DOHH2 (cell line): ENCODE data around the gene DMTF1.

Experiments
- H3F3A ChIP-seq: fragments of 200-600 bp; sonication (generic), shearing (Covaris generic); 2 replicates; pipeline ENCODE4 v1.6.0; 2016; ENCODE audit warnings: antibody characterized with exemption, mild to moderate bottlenecking; ENCODE audit not compliant: control insufficient read depth, insufficient read depth
- H3K27ac ChIP-seq: fragments of 200-600 bp; sonication (generic); 2 replicates; pipeline ENCODE4 v1.5.1; 2014; ENCODE audit warnings: low read depth, mild to moderate bottlenecking, low read length, moderate library complexity
- H3K27me3 ChIP-seq: fragments of 200-600 bp; sonication (generic); 2 replicates; pipeline ENCODE4 v1.6.1; 2014; ENCODE audit warnings: mild to moderate bottlenecking, low read length, mixed read lengths; ENCODE audit not compliant: control insufficient read depth
- H3K36me3 ChIP-seq: fragments of 200-600 bp; sonication (generic); 2 replicates; pipeline ENCODE4 v1.6.1; 2014; ENCODE audit warnings: mild to moderate bottlenecking, low read length, moderate library complexity, mixed read lengths; ENCODE audit not compliant: control insufficient read depth
- H3K4me1 ChIP-seq: fragments of 200-600 bp; sonication (generic); 2 replicates; pipeline ENCODE4 v1.6.1; 2014; ENCODE audit warnings: mild to moderate bottlenecking, low read length, mixed read lengths; ENCODE audit not compliant: control insufficient read depth
- H3K4me2 ChIP-seq: fragments of 200-600 bp; sonication (generic); 2 replicates; pipeline ENCODE4 v1.6.0; 2014; ENCODE audit warnings: mild to moderate bottlenecking, low read length, moderate library complexity
- H3K4me3 ChIP-seq: fragments of 200-600 bp; sonication (generic); 2 replicates; pipeline ENCODE4 v1.5.1; 2014; ENCODE audit warnings: mild to moderate bottlenecking, low read length, mixed read lengths
- H3K79me2 ChIP-seq: fragments of 200-600 bp; sonication (generic); 2 replicates; pipeline ENCODE4 v1.6.1; 2014; ENCODE audit warnings: mild to moderate bottlenecking, low read length, mixed read lengths; ENCODE audit not compliant: control insufficient read depth
- H3K9me2 ChIP-seq: fragments of 200-600 bp; sonication (generic); replicated peaks from 2 replicates; pipeline ENCODE4 v1.6.1; 2014; ENCODE audit warnings: mild to moderate bottlenecking, low read length, mixed read lengths; ENCODE audit not compliant: control insufficient read depth
- H3K9me3 ChIP-seq: fragments of 200-600 bp; sonication (generic); 2 replicates; pipeline ENCODE4 v1.6.1; 2014; ENCODE audit warnings: antibody characterized with exemption, low read length, mixed read lengths; ENCODE audit not compliant: control insufficient read depth, insufficient read depth
- H4K20me1 ChIP-seq: fragments of 200-600 bp; sonication (generic); 2 replicates; pipeline ENCODE4 v1.6.0; 2014; ENCODE audit warnings: low read depth, mild to moderate bottlenecking, antibody characterized with exemption, low read length, moderate library complexity; ENCODE audit not compliant: control insufficient read depth, insufficient read depth
- EZH2phosphoT487 ChIP-seq: fragments of 200-600 bp; sonication (generic); IDR thresholded peaks from 2 replicates; pipeline ENCODE4 v1.6.1; 2017; ENCODE audit warnings: borderline replicate concordance, mild to moderate bottlenecking, antibody characterized with exemption, low read length, moderate library complexity, mixed read lengths
- TF ChIP-seq, protein P1 (sequence below): fragments of 200-600 bp; sonication (generic); IDR thresholded peaks from one replicate; pipeline ENCODE4 v1.5.1; 2014; ENCODE audit warnings: antibody characterized with exemption, mild to moderate bottlenecking, low read depth, low read length; ENCODE audit not compliant: poor library complexity, severe bottlenecking

The DMTF1 gene

DNA sequence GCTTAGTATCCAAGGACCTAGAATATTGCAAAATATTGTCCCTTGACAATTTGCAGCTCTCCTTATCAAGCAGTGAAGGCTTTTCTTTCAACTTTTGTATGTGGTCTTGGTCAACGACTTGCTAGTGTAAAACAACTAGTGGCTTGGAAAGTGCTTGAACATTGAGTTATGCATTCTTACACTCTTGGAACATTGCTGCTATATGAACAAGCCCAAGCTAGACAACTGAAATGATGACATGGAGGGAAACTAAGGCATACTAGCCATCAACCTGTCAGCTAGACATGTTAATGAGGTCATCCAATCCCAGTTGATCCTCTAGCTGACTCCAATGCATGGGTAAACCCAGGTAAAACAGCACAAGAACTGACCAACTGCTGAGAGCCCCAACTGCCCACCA, 12.7 kb upstream of the DMTF1 start:
- Histone ChIP-seq H3K27me3 (no peaks in the 10 kb centered on the region), H3K9me2 (no peaks in the 10 kb centered on the region), H3K27ac (no peak overlapping the region), H3K4me1 (peaks cover 25% of the 10 kb centered on the region), H3F3A (peaks cover 3% of the 10 kb centered on the region; the same call in 1 of the 2 replicates), H3K79me2 (no peaks in the 10 kb centered on the region), H4K20me1 (no peaks in the 10 kb centered on the region), H3K36me3 (0 out of 2 replicates have a peak, but pooled peaks cover 3% of the 10 kb centered on the region), H3K9me3 (no peaks in the 10 kb centered on the region), H3K4me2 (no peak overlapping the region), H3K4me3 (no peak overlapping the region)
- TF ChIP-seq EZH2phosphoT487 = no peak

DNA sequence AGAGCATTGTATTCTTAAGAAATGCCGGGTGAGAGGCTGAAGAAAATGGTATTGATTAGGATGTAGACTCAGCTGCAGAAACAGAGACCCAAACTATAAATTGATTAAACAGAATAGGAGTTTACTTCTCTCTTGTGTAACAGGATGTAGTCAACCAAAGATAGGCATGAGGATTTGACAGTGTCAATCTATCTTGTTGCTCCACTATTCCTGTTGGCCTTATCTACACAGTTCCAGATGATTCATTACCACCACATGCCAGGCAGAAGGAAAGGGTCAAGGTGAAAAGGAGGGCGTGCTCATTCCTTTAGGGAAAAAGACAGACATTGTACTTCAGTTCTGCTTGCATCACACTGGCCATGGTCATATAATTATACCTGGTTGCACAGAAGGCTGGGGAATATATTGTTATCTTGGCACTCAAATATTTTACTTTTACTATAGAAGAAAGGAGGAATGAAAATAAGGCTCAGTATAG, 11.9 kb upstream of the DMTF1 start:
- TF ChIP-seq, protein P1, sequence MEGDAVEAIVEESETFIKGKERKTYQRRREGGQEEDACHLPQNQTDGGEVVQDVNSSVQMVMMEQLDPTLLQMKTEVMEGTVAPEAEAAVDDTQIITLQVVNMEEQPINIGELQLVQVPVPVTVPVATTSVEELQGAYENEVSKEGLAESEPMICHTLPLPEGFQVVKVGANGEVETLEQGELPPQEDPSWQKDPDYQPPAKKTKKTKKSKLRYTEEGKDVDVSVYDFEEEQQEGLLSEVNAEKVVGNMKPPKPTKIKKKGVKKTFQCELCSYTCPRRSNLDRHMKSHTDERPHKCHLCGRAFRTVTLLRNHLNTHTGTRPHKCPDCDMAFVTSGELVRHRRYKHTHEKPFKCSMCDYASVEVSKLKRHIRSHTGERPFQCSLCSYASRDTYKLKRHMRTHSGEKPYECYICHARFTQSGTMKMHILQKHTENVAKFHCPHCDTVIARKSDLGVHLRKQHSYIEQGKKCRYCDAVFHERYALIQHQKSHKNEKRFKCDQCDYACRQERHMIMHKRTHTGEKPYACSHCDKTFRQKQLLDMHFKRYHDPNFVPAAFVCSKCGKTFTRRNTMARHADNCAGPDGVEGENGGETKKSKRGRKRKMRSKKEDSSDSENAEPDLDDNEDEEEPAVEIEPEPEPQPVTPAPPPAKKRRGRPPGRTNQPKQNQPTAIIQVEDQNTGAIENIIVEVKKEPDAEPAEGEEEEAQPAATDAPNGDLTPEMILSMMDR = no peak
- TF ChIP-seq EZH2phosphoT487 = no peak
- Histone ChIP-seq H3K27me3 (no peaks in the 10 kb centered on the region), H3F3A (peaks cover 9% of the 10 kb centered on the region; the same call in 1 of the 2 replicates), H4K20me1 (no peaks in the 10 kb centered on the region), H3K4me2 (no peak overlapping the region), H3K9me3 (no peaks in the 10 kb centered on the region), H3K27ac (no peak overlapping the region), H3K4me1 (peaks cover 33% of the 10 kb centered on the region), H3K36me3 (0 out of 2 replicates have a peak, but pooled peaks cover 3% of the 10 kb centered on the region), H3K9me2 (no peaks in the 10 kb centered on the region), H3K4me3 (no peak overlapping the region), H3K79me2 (no peaks in the 10 kb centered on the region)

DNA sequence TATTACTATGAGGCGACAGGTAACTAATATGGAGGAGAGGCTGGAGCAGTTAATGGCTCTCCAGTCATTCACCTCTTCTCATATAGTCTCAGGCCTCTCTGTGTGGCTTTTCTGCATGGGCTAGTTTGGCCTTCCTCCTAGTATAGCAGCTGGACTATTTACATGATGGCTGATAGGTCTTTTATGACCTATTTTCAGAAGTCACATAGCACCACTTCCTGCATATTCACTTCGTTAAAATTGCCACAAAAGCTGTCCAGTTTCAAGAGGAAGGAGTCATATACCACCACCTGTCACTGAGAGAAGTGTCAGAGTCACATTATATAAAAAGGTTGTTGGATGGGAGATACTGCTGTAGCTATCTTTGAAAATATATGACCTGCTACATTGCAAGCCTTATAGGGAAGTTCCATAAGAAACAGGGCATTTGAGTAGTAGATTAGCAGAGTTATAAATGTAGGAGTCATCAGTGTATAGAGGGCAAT, 8.0 kb upstream of the DMTF1 start:
- Histone ChIP-seq H3K27ac (peak overlapping the region; percentile 73), H3K36me3 (peaks cover 3% of the 10 kb centered on the region; the same call in 1 of the 2 replicates), H3K27me3 (no peaks in the 10 kb centered on the region), H3K79me2 (no peaks in the 10 kb centered on the region), H3F3A (peaks cover 13% of the 10 kb centered on the region; the same call in 1 of the 2 replicates), H3K9me3 (peaks cover 15% of the 10 kb centered on the region; the same call in 1 of the 2 replicates), H4K20me1 (no peaks in the 10 kb centered on the region), H3K4me2 (peak overlapping the region; percentile 58), H3K4me3 (peak overlapping the region; percentile 47), H3K9me2 (no peaks in the 10 kb centered on the region), H3K4me1 (peaks cover 49% of the 10 kb centered on the region)
- no peak for TF ChIP-seq EZH2phosphoT487
- TF ChIP-seq, protein P1 = no peak

DNA sequence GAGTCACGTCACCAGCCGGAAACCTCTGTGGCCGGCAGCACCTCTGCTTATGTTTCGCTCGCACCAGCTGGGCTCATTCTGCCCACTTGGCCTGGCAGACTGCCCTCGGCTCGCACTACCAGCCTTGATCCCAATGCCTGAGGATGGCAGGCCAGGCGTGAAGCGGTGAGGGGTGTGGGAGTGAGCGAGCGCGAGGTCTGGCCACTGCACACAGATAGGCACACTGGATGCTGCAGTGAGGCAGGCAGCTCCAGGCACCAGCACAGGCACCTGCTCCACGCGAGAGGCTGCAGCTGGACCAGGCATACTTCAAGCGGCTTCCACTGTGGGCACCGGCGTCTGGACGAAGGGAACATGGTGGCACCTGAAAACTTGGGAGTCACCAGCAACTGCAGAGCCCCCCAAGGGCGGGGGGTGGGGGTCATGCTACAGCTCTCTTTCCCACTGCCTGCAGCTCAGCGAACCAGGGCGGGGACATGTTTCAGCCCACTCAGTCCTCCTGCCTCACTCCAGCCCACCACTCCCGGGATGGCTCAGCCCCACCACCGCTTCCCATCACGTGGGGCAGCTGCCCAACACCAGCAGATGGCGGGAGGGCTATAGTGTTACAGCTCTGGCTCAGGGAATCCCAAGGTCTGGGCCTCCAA, 5.4 kb upstream of the DMTF1 start:
- Histone ChIP-seq H3K27me3 (no peaks in the 10 kb centered on the region), H3K79me2 (peaks cover 9% of the 10 kb centered on the region), H3K9me3 (peaks cover 15% of the 10 kb centered on the region; the same call in 1 of the 2 replicates), H3F3A (peaks cover 22% of the 10 kb centered on the region; the same call in 1 of the 2 replicates), H3K9me2 (no peaks in the 10 kb centered on the region), H3K4me2 (no peak overlapping the region), H3K4me3 (no peak overlapping the region), H3K36me3 (peaks cover 3% of the 10 kb centered on the region; the same call in 1 of the 2 replicates), H3K4me1 (peaks cover 52% of the 10 kb centered on the region), H4K20me1 (no peaks in the 10 kb centered on the region), H3K27ac (no peak overlapping the region)
- no peak for TF ChIP-seq EZH2phosphoT487
- TF ChIP-seq, protein P1 = no peak
